Activated T-cell treated with anti-CD3 and anti-CD28 coated beads, Interleukin-2, amount 50 U/mL, for 48 hours (primary cell): ENCODE measurements around the gene NECAB3.
A peak's percentile ranks its signal among the peaks of the same experiment; 100 is the strongest.

ENCODE experiments used
- DNase-seq, 2 experiments: peaks; one replicate each; pipeline ENCODE4 v3.0.0-alpha.2; 2020

NECAB3 gene

DNA sequence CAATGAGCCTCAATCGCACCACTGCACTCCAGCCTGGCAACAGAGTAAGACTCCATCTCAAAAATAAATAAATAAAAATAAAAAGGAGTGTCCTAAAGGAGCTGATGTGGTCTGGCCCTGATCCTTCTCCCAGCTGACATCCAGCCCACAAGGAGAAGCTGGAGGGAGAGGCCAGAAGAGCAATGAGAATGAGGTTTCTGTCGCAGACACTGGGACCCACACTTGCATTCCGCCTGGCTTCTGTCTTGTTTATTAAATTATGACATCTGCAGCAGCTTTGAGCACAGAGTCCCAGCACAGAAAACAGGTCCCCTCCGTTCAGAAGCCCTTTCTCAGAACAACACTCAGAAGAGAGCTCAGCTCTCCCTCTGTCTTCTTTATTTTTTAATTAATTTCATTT, 22.2 kb upstream of the NECAB3 start:
- DNase-seq = no peak

DNA sequence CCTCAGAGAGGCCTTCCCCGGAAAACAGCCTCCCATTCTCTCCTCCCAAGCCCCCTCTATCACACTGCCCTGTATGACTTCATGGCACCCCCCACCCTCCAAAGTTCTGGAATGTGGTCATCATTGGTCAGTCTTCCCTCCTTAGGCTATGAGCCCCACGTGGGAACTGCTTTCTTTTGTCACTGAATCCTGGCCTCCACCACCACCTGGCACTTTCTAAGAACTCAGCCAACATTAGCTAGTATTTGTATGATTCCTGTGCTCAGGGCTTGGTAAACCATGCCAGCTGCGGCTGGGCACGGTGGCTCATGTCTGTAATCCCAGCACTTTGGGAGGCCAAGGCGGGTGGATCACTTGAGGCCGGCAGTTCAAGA, 20.4 kb upstream of the NECAB3 start:
- no peak for DNase-seq

DNA sequence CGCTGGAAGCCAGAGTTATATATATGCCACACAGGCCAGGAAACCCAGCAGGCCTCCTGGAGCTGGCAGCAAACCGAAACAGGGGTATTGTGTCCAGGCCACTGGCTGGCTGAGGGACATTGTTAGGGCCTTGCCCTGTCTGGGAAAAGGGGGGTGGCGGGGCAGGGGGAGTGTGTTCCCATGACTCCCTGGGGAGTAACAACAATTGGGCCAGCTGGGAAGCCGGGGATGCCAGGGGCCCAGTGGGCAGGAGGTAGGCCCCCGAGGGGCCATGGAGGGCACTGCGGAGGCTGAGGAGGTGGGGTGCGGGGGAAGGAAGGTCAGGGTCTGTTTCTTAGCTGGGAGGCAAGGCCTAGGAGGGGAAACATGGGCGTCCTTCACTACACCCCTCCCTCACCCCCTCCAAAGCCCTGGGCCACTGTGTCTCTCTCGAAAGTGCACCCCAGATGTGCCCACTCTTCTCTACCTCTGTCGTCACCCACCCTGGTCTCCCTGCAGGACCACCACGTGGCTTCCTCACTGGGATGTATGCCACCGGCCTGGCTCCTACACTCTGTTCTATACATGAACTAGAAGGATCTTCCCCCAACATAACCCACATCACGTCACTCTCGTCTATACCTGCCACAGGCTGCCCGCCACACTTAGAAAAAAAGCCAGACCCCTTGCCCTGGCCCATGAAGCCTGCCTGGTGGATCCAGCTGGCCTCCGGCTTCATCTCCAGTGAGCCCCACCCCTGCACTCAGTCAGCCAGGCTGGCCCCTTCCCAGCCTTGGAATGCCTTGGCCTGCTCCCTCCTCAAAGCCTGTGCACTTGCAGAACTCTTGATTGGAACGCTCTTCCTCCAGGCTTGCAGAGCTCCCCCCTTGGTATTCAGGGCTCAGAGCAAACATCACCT, 19.8 kb upstream of the NECAB3 start:
- no peak for DNase-seq

DNA sequence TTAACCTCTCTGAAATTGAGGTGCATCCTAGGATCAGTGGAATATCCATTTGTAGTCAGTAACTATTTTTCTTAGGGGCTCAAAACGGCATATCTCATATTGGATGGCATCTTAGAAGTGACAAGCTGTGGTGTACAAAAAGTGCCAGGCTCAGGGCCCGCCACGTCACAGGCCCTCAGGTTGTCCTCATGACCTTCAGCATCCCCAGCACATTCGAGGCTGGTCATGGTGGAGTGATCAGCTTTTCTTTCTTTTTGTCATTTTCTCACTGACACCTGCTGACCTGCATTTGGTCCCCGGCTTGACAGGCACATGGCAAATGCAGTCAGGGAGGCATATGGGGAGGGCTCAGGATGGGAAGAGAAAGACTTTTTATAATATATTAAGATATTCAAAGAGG, 19.1 kb upstream of the NECAB3 start:
- no peak for DNase-seq

DNA sequence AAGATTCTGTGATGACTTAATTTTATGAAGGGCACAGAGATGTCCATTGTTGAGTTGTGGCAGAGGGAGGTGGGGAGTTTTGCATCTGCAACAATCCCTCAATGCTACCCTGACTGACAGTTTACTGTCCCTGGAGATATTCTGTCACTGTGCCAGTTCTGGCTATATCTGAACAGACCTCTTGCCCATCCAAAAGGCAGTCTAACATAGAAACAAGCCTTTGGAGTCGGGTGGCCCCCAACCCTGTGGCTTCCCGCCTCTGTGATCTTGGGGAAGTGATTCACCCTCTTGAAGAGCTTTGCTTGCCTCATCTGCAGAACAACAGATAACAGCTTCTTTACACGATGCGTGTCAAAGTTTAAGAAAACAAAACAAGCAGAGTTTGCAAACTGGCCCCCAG, 15.7 kb upstream of the NECAB3 start:
- DNase-seq = peak; percentile 69 to 72

DNA sequence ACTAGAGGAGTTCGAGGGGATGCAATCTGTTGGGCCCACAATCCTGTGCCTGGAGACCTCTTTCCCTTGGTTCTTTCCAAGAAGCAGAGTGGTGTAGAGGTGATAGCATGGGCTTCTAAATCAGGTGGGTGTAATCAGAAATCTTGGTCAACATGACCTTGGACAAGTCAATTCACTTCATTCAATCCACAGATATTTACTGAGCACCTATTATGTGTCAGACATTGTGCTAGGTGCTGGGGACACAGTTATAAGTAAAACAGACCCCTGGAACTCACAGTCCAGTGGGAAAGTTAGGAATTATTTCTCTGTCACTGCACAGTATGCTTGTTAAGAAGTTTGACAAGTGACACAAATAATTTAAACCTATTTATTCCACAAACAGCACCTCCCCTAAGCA, 15.3 kb upstream of the NECAB3 start:
- DNase-seq = no peak

DNA sequence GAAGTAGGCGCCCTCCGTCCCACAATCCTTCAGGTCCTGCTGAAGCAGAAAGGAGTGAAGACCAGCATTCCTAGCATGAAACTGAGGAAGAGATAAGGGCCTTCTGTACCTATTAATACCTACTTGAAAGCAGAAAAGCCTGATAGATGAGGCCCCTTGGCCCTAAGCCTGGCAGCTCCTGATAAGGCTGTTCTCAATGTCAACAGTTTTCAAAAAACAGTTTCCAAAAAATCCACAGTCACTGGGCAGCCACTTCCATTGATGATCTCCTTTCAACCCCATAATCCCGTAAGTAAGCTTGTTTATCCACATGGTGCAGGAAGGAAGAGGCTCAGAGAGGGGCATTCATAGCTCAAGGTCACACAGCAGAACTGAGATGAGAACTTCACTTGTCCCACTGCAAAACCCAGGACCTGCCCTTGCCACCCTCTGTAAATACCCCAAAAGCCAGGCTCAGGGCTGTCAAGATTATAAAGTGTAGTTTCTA, 14.8 kb upstream of the NECAB3 start:
- DNase-seq = no peak

DNA sequence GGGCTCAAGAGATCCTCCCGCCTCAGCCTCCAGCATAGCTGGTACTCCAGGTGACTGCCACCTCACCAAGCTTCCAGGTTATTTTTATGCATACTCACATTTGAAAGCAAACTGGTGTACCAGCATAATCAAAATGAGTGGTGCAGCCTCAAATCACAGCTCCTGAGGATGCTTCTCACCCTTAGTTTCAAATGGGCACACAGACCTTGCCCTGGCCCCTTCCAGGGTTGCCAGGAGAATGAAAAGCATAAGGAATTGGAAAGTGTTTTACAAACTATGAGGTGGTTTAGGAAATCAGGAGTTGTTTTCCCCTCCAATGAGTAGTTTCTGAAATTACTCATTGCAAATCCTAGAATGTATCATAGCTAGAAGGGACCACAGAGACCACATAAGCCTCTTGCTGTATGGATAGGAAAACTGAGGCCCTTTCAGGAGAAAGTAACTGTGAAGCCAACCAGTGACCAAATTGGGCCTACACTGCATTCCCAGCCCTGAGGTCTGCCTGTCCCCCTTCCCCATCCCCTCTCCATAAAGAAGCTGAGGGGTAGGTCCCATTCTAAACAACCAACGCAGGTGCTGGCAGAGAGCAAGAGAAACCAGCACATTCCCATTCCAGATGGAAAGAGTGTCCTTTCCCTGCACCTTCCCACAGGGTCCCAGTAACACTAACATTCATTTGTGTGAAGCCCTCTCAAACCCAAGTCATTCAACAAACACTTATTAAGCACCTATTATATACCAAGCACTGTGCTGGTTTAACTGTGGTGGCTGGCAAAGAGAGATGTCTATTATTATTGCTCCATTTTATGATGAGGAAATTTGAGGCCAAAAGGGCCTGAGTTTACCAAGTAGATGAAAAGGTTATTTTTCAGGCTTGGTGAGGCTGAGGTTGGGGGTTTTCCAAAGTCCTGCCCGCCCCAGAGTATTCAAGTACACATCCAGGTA, 14.0 kb upstream of the NECAB3 start:
- peak in 1 of 2 experiments; percentile 44 for DNase-seq

DNA sequence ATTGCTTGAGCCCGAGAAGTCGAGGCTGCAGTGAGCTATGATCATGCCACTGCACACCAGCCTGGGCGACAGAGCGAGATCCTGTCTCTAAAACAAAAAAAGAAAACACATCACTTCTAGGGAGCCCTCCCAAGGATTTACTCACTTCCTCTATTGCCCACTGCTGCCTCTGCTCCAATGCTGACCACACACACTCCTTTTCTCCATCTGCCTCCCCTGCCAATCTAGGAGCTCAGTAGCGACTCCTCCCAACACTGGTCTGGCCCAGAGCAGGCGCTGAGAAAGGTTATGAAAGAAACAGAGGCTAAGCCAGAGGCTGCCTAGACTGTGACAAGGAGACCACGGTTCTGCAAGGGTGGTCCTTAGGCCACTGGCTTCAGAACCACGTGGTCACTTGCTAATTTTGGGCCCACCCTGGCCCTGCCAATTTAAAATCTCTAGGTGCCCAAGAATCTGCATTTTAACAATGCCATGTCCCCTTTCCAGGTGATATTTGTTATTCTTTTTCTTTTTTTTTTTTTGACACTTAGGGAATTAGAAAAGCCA, 13.2 kb upstream of the NECAB3 start:
- DNase-seq = peak in 1 of 2 experiments; percentile 19

DNA sequence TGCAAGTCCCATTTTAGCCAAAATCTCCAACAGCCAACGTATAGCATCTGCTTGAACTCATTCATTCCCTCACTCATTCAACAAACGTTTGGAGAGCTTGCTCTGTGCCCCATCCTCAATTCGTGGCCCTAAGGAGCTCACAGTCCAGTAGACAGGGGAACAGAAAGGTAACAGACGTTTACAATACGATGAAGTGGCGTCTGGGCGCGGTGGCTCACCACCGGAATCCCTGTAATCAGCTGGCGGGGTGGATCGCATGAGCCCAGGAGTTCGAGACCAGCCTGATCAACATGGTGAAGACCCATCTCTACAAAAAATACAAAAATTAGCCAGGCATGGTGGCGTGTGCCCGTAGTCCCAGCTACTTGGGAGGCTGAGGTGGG, 12.7 kb upstream of the NECAB3 start:
- DNase-seq = no peak

DNA sequence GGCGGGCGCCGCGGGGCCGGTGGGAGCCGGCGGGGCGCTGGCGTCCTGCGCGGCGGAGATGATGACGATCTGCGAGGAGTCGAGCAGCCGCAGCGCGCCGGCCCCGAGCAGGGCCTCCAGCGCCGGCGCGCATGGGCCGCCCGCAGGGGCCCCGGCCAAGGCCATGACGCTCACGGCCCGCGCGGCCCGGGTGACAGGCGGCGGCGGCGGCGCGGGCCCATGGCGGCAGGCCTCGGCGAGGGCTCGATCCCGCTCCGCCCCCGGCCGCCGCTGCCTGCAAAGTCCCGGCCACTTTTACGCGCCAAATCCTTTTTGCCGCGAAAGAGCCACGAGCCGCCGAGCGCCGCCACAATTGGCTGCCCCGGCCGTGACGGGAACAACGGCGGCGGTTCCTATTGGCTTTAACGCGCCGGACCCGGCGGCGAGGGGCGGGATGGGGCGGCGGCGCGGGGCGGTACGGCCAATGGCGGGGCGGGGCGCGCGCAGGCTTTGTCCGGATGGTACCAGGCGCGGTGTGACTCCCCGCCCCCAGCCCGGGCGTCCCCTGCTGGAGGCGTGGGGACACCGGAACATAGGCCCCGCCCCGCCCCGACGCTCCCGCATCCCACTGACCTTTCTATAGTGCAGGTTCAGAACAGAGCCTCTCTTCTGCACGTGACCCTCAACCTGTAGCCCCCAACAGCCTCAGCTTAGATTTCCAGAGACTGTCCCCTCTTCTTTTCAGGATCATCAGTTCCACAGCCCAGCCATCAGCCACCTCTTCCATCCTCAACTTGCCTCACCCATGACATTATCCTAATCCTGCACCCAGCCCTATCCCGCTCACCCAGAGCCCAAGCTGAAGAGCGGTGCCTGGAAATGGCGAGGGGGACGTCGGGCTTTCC, 12.1 kb upstream of the NECAB3 start, which contains the start of gene E2F1:
TSS of gene E2F1 (minus strand) at position 286 of the 884 bp plus-strand sequence. CDS start at position 165, 121 bp downstream.
- DNase-seq = peak; percentile 98 to 99

DNA sequence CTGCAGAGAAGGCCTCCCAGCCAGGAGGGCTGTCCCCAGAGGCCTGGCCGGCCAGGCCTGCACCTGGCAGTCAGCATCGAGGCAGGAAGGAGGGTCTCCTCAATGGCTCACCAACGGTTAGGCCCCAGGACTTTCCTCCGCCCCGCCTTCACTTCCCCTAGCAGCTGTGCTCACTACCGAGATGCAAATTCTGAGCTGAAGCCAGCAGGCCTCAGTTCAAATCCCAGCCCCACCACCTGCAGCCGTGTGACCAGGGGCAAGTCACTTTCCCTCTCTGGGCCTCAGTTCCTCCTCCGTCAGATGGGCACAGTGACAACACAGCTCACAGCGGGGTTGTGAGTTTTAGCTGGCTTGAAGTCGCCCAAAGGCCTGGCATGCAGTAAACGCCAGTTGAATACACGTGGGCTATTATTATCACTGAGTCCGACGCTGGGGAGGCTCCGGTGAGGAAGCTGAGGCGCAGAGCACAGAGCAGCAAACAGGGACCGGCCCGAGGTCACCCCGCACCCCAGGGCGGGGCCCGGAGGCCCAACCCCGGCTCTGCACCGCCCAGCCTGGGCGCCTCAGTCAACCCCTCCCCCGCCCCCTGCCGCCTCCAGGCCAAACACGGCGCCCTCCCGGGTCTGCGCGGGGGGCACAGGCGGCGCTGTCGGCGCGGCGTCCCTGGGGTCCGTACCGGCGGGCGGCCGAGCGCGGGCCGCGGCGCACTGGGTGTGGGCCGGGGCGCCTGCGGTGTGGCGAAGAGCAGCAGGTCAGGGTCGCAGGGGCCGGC, 11.3 kb upstream of the NECAB3 start:
- DNase-seq = peak; percentile 81 to 84

DNA sequence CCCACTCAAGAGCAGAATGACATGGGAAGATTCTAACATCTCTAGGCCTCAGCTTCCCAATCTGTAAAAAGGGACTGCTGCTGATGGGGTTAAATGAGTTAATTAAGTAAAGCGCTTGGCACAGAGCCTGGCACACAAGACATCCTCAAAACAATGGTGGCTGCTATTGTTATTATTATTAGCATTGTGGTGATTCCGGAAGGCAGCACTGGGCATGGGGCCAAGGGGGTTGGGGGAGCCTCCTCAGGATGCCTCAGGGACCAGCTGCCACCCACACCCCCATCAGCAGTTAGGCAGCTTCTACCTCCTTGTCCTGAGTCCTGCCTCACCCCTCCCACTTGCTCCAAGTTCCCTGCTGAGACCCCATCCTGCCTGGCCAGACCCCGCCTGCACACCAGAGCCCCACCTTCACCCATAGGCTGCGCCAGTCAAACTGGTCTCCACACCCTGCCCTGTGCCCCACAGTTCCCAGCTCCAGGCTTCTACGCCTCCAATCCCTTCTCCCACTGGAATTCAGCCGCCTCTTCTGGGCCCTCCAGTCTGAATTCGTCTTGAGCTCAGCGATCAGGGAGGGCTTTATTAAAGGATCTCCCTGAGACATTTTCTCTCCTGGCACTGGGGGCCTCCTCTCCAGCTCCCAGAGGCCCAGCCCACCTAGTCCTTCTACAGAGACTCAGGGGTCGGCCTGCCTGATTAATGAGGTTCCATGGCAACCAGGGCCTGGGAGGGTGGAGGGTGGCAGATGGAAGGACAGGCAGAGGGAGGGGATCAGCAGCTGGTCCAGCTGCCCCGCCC, 10.5 kb upstream of the NECAB3 start:
- DNase-seq = peak in 1 of 2 experiments; percentile 24

DNA sequence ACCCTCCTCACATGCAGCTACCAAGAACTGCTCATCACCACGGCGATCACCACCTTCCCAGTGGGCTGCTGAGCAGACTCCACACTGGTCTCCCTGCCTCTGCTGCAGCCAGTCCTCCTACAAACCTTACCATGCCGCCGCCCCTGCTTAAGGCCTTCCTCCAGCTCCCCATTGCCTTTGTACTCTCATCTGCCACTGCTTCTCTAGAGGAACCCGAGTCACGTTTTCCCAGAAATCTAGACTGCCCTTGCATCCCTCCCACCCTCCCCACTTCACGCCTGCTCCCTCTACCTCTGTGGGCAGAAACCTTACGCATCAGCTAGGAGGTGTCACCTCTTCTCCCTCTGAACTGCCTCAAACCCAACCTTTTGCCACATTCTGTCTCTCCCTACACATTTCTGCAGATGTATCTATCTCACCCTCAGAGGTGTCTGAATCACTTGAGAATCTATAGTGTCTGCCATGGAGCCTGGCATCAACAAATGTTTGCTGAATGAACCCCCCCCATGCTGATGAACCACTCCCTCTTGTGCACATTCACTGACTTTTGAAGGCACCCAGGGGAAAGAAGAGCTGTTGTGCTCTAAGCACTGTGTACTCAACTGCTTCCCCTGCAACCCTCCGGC, 7.6 kb upstream of the NECAB3 start:
- peak in 1 of 2 experiments; percentile 46 for DNase-seq

DNA sequence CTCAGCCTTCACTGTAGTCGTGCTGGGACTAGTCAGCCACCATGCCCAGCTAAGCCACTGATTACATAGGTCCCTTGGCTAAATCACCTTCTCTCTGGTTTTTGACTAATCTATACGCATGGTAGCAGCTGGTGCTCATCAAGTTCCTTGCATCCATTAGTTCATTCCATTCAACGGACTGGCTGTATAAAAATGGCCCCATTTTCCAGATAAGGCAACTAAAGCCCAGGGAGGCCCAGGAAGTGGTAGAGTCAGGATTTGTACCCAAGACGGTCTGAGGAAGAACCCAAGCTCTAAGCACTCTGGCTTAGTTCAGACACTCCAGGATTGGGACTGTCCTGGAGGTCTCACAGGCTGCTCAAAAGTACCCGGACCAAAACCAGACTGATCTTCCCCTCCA, 7.1 kb upstream of the NECAB3 start:
- DNase-seq = no peak

DNA sequence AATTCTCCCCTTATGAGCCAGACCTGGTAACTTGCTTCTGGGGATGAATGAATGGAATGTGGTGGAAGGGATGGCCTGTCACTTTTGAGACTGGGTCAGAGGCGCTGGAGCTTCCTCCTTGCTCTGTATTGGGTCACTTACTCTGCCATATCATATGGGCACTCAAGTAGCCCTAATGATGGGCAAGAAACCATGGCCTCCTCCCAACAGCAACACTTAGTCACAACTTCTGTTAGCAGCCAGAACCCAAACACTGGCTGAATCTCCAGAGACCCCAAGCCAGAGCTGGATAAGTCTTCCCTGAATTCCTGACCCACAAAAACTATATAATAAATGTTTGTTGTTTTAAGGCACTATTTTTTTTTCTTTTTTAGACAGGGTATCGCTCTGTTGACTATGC, 6.5 kb upstream of the NECAB3 start:
- DNase-seq = no peak

DNA sequence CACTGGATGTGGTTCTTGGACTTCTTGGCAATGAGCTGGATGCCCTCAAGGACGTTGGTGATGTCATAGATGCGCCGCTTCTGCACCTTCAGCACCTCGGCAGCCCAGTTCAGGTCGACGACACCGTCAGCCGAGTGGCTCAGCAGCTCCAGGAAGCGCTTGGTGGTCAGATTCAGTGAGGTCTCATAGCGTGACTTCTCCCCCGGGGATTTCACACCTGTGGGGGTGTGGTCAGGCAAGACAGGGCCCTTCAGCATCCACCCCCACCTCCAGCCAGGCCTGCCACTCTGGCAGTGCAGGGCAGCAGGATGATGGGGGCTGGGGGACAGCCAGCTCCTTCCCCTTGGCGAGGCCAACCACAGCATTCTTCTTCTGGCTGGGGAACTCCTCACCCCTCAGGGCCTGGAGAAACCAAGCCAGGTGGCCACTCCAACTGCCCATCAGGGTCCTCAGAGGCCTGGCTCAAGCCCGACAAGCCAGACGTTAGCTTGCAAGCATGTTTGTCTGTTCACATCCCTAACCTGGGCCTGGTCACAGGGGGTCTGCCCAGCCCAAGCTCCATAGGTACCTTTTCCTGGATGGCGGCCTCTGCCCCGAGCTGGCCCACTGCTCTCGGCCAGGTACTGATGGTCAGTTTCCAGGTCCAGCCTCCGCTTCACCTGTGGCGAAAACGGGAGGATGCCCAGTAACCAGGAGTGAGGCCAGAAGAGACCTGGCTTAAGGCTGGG, 5.7 kb upstream of the NECAB3 start:
- peak; percentile 65 to 70 for DNase-seq

DNA sequence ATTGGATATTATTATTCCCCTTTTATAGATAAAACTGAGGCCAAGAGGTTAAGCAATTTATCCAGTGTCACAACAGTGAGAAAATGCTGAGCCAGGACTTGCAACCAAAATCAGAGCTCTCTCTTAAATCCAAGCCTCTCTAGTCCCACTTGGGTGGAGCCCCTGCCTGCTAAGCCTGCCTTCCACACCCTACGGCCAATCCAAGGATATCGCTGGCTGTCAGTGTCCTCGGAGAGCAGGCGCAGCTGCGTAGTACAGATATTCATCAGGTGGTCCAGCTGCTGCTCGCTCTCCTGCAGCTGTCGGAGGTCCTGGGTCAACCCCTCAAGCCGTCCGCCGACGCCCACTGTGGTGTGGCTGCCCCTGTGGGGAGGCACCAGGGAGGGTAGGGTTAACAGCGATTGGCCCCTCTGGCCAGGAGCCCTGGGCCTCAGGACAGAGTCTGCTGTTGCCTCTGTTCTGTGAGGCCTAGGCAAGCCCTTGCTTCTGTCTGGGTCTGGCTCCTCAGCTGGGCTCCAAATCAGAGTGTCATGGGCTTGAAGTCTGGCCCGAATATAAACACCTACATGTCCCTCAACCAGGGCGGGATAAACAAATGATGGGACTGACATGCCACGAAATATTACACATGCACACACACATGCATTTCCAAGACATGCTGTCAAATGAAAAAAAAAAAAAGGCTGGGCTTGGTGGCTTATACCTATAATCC, 3.9 kb upstream of the NECAB3 start:
- DNase-seq = peak in 1 of 2 experiments; percentile 20
